ENCODE data around the gene MXD1.

DNA sequence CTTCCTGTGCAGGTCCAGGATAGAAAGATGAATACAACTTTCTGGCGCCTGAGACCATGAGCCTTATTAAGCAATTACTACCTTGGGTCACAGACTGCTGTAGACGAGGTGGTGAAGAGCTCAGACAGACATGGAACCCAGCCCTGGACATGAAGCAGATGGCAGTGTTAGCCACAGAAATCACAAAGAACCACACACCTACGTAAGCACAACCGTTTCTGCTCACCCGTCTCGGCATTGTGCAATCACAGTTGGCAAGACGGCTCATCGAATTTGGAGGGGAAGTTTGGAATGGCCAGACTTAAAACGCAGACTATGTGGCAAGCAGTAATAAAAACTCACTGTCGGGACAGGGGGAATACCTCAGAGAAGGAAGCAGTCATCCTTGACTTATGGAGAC, 70.8 kb downstream of the MXD1 start:
- TF ChIP-seq EP300 (IDR thresholded peaks at IDR 0.05) (no peak), POLR2A (IDR thresholded peaks at IDR 0.05; ENCODE audit: low read depth) (no peak)
- TF ChIP-seq, protein P1, sequence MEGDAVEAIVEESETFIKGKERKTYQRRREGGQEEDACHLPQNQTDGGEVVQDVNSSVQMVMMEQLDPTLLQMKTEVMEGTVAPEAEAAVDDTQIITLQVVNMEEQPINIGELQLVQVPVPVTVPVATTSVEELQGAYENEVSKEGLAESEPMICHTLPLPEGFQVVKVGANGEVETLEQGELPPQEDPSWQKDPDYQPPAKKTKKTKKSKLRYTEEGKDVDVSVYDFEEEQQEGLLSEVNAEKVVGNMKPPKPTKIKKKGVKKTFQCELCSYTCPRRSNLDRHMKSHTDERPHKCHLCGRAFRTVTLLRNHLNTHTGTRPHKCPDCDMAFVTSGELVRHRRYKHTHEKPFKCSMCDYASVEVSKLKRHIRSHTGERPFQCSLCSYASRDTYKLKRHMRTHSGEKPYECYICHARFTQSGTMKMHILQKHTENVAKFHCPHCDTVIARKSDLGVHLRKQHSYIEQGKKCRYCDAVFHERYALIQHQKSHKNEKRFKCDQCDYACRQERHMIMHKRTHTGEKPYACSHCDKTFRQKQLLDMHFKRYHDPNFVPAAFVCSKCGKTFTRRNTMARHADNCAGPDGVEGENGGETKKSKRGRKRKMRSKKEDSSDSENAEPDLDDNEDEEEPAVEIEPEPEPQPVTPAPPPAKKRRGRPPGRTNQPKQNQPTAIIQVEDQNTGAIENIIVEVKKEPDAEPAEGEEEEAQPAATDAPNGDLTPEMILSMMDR (IDR thresholded peaks at IDR 0.05): no peak

Measured in esophagus muscularis mucosa (tissue), 4 donors.